NCI-H1694 (cell line): Measurements from ENCODE around the gene CPPED1.

ENCODE experiments used
- DNase-seq: peaks from one replicate; lab custom pipeline; 2025; lab: John Stamatoyannopoulos, UW

CPPED1 gene

DNA sequence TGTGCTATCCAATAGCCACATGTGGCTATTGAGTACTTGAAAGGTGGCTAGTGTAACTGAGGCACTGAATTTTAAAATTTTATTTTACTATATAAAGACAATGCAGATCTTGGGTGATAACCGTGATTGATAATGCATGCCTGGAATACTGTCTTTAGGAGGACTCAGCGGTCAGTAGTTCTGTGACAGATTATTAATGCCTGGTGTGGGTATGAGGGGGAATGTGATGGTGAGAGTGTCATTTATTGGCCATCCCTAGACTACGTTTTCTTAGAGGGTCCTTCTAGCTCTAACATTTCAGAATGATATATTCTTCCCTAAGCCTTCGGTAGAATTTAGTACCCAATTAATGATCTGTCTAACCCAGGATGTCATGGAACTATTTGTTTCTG lies 157.6 kb downstream of the CPPED1 start:
- no peak for DNase-seq

DNA sequence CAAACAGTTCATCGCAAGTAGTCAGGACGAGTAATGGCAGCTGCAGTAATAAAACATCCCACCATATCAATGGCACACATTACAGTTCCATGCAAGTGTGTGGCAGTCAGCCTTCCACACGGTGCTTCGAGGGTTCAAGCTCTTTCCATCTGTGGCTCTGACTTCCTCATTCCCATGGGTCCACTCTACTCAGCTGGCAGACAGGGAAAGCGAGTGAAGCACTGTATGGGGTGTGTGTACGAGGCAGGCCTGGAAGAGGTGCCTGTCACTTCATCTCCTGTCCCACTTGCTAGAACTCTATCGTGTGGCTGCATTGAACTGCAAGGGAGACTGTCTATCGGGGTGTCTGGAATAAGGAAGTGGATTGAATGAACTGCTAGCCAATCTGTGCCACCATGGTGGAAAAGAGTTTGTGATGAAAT lies 160.6 kb downstream of the CPPED1 start:
- no peak for DNase-seq

DNA sequence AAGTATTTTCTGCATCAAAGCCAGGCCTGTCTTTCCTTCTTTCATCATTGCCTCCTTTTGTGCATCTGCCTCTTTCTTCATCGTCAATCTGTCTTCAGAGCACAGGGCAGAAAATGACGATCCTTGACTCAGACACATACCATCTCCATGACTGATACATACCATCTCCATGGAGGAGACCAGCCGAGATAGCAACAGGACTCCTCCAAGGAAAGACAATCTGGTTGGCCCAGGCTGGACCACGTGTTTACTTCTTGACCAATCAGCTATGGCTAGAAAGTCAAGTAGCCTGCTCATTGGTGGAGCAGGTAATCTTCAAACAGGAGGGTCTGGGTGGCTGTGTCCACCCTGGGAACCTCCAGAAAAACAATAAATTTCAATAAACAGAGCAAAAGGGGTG lies 164.6 kb downstream of the CPPED1 start:
- no peak for DNase-seq

DNA sequence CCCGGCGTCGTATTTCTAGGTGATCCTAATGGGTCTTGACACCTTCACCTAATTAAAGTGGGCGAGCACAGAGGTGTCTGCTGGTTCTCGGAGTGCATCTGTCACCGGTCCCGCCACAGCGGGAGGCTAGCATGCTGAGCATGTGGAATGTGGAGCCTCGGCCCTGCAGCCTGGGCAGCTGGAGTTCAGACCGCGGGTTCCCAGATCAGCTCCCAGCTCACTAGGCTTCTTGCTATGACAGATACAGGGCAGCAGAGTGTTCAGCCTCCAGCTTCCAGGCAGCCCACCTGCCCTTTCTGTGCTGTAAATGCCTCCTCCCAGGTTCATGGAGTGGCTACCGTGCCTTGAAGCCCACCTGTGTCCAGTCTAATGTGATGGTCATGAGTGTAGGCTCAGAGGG lies 166.7 kb downstream of the CPPED1 start:
- DNase-seq, result no peak

DNA sequence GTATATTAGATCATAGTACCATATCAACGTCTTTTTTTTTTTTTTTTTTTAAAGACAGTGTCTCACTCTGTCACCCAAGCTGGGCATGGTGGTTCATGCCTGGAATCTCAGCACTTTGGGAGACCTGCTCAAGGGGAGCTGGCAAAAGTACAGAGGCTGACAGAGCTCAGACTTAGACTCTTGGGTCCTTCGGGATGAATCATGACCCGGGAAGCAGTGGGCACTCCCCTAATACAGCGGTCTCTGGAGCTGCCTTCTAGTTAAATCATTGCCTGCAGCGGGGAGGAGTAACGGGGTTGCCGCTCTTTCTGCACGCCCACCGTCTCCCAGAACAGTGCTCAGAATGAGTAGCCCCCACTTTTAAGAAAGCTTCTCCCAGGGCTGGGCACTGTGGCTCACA lies 174.4 kb downstream of the CPPED1 start:
- DNase-seq, result no peak

DNA sequence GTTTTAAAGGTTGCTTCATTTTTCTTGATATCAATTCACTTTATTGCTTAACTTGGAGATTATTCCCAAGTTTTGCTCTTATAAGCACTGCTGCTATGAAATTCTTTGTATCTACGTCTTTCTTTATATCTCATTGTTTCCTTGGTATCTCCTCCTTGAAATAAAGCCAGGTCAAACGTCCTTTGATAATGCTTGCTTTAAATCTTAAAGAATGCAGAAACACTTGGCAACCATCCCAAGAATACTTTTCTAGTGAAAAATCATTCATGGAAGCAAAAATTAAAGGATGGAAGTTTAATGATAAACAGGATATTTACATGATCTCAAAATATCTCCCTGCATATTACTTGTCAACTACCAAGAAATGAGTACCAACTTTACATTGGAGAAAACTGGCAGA lies 175.2 kb downstream of the CPPED1 start:
- no peak for DNase-seq

DNA sequence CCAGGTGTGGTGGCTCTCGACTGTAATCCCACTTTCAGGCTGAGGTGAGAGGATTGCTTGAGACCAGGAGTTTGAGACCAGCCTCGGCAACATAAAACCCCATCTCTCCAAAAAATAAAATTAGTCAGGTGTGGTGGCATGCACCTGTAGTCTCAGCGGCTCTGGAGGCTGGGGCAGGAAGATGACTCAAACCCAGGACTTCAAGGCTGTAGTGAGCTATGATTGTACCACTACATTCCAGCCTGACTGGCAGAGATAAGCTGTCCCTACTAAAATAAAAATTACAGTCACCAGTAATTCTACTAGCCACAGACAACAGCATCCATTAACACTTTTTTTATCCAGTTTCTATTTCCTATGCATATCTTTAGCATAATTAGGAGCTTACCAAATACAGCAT lies 176.3 kb downstream of the CPPED1 start:
- no peak for DNase-seq

DNA sequence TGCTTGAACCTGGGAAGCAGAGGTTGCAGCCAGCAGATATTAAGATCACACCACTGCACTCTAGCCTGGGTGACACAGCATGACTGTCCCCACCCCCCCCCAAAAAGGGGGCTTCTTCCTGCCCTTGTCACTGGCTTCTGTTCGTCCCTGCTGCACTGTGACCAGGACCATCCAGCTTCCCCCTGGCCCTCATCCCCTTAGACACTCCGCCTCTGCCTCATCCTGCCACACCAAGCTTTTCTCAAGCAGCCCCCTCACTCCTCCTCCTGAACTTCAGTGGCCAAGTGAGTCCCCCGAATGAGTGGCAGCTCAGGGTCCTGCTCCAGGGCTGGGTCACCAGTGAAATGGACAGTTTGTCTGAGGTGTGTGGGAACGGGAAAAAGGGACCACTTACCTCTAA lies 177.3 kb downstream of the CPPED1 start:
- no peak for DNase-seq

DNA sequence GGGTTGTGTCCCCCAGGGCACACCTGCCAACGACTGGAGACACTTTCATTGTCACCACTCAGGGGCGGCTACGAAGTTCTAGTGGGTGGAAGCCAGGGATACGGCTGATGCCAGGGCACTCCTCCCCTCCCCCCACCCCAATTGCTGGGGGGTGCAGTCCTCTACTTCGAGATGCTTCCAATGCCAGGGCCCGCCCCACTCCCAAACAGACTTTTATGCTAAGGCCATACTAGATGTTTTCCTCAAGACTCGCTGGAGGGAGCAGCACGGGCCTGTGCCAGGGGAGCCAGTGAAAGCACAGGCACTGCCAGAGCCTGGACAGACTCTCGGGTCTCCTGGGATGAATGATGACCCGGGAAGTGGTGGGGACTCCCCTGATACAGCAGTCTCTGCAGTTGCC lies 178.0 kb downstream of the CPPED1 start:
- DNase-seq, result no peak

DNA sequence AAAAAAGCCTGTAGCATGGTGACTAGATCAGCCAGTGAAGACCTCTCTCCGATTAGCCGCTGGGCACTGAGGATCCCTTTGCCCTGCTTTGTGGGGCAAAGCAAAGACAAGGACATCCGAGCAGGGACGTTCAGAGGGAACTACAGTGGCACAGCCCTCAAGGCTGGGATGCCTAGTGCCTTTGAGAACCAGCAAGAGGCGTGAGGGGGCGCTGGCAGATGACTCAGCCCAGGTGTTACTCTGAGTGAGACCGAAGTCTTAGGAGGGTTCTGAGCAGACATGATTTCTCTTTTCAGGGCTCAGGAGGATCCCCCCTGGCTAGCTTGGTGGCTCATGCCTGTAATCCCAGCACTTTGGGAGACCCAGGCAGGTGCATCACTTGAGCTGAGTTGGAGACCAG lies 178.6 kb downstream of the CPPED1 start:
- no peak for DNase-seq

DNA sequence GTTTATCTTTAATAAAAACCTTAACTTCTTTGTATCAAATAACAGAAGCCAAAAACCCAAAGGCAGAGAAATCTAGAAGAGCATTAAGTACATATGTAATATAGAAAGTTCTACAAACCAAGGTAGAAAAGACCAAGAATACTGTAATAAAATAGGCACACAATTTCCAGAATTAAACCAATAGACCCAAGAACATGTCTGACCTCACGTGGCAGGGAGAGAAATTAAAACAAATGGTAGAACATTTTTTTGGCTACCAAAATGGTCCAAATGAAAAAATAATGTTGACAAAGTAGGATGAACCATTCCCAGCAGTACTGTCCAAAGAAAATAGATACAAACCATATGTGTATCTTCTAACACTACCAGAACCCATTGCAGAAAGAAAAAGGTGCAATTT lies 183.5 kb downstream of the CPPED1 start:
- no peak for DNase-seq

DNA sequence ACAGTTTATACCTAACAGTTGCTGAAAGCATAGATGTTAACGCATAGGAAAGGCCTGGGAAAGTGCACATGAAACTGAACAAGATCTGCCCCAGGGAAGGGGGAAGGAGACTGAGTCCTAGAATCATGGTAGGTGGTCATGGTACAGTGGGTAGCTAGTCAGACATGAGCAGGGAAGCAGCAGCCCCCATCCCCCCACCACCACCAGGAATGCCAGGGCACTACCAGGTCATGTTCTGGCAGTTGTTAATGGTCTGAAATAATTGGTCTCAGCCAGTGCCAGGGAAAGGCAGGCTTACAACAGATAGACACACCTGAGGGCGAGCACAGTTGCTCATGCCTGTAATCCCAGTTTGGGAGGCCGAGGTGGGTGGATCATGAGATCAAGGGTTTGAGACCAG lies 185.2 kb downstream of the CPPED1 start:
- no peak for DNase-seq

DNA sequence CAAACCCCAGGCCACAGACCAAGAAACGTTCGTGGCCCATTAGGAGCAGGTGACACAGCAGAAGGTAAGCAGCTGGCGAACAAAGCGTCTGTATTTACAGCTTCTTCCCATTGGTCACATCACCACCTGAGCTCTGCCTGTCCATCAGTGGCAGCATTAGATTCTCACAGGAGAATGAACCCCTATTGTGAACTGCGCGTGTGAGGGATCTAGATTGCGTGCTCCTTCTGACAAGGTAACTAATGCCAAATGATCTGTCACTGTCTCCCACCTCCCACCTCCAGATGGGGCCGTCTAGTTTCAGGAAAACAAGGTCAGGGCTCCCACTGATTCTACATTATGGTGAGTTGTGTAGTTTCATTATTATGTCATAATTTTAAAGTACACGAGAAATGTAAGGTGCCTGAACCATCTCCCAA lies 186.3 kb downstream of the CPPED1 start:
- no peak for DNase-seq

DNA sequence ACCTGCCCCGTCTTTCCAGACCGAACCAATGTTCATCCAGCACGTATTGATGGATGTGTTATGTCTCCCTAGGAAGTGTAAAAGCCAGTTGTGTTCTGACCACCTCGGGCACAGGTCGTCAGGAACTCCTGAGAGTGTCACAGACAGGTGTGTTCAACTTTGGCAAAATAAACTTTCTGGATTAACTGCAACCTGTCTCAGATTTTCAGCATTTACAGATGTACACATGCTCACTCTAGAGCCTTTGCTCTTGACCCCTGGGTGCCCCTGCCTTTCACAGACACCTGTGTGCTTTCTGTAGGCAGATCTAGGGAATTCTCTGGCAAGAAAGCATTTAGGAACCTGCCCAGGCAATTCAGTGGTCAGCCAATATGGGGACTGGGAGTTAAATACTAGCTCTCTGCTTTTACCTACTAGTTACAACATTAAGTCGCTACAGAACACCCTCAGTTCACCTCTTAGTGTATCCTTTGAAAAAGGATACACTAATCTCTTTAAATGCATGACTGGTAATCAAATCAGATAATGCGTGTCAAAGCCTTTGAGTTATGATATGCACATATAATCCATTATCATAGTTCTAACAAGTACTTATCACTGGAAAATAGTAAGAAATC lies 188.9 kb downstream of the CPPED1 start:
- no peak for DNase-seq

DNA sequence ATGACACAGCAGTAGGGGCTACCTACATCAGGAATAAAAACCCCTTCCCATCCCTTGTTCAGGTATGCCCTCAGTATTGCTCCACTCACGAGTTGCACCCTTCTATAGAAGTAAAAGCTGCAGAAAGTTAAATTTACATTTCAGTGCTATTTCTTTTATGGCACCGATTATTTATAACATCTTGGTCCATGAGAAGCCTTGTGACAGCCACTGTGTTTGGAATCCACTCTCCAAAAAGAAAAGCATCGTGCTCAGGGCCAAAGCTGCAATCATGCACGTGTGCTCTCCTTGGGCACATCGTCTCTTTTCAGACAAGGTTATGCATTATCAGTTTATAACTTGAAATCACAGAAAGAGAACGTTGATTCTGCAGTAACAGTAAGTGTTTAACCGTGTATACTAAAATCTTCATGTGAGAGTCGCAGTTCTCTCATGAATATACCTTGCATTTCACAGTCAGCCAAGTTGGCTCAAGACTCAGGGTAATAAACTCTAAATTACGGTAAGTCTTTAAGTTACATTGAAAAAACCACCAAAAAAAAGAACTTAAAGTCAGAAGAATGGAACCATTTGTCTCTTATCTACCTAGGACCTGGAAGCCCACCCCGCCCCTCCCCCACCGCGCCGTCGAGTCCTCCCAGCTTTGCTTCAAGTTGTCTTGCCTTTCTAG lies 189.6 kb downstream of the CPPED1 start:
- no peak for DNase-seq

DNA sequence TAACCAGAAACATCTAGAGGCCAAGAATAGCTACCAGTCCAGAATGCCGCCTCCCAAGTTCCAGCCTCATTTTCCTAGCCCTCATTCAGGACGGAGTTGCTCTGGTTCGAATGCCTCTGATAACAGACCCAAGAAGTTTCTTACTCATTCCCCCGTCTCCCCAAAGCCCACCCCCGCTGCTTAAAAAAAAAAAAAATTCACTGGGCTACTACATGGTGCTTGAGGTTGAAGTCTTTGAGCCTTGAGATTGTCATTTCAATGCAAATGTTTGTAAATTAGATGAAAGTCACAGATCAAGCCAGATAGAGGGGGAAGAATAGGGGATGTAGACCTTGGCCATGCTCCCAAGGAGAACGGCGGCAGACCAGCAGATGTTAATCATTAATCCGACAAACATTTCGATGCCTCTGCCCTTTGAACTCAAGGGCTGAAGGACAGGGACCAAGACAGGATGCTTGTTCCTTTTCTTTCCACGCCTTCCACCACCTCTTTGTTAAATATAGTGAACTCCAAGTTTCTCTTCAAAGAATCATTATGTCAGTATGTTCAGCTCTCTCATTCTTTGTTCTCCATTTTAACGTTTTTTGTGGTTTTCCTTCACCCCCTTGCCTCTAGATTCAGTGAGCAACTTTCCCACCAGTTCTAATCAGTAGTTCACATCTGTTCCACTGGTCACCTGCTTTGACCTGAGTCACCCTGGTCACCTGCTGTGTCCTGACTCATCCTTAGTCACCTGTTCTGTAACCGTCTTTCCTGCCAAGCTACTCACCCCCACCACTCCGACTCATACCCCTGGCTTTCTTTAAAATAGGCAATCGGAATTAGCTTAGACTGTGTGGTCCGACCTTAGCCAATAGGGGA lies 190.3 kb downstream of the CPPED1 start:
- DNase-seq, result no peak

DNA sequence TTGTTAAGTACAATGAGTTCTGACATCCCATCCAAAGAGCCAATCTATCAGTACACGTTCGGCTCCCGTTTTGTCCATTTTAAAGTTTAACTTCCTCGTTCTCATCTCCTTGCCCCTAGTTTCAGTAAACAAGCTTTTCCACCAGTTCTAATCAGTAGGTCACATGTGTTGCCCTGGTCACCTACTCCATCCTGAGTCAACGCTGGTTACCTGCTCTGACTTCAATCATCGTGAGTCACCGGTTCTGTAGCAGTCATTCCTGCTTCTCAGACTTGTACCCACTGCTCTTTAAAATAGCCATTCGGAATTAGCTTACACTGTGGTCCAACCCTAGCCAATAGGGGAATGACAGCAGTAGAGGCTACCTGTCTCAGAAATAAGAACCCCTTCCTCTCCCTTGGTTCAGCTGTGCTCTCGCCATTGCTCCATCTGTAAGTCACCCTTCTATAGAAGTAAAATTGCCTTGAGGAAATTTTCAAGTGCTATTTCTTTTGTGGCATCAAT lies 191.0 kb downstream of the CPPED1 start:
- DNase-seq, result no peak

DNA sequence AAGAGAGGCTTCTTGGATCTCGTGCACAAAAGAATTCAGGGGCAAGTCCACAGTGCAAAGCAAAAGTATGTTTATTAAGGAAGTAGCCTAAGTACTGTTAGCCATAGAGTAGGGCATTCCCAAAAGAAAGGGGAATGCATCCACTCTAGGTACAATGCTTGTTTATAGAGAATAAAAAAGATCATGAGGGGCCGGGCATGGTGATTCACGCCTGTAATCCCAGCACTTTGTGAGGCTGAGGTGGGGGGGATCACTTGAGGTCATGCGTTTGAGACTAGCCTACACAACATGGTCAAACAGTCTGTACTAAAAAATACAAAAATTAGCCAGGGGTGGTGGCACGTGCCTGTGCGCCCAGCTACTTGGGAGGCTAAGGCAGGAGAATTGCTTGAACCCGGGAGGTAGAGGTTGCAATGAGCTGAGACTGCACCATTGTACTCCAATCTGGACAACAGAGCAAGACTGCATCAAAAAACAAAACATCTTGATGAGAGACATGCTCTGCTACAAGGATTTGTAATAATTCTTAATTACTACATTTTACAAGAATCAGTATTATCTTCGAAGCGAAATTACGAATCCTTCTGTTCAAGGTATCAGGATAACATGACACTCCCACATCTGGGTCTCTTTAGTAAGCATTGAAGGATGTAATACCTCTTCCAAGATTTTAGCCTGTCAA lies 191.6 kb downstream of the CPPED1 start:
- DNase-seq, result no peak

DNA sequence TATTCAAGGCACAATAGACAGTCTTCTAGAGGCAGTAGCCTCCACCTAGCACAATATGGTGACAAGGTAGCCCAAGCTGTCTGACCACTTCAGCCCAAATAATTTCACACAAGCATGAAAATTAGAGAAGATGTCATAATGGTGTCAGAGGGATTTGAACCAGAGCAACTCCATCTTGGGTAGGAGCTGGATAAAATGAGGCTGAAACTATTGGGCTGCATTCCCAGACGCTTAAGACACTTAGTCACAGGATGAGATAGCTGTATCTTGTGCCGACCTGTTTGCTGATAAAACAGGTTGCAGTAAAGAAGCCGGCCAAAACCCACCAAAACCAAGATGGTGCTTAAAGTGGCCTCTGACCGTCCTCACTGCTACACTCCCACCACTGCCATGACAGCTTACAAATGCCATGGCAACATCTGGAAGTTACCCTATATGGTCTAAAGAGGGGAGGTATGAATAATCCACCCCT lies 192.6 kb downstream of the CPPED1 start:
- DNase-seq, result no peak

DNA sequence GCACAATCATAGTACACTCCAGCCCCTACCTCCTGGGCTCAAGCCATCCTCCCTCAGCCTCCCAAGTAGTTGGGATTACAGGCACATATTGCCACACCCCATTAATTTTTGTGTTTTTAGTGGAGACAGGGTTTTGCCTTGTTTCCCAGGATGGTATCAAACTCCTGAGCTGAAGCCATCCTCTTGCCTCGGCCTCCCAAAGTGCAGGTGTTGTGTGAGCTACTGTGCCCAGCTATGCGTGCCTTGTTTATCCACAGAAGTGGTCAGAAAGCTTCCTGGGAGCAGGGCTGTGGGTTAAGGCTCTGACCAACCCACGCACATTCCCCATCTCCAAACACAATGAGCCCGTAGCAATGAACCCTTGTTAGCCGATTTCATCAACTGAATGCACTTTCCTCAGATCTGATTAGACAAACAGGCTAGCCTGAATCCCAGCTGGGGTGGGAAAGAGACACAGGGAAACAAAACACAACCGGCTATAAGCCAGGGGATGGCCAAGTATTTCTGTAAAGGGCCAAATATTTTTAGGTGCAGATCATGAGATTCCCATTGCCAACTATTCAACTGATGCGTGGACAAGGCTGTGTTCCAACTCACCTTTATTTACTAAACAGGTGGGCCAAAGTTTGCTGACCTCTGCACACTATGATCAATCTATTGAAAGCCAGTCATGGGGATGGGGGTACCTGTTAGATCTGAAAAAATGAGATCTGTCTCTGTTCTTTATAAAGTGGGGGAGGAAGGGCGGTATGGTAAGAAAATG lies 193.6 kb downstream of the CPPED1 start:
- DNase-seq, result no peak
